GM12865 (cell line): Measurements from ENCODE around the gene UBE2J2.

ENCODE experiments used
- DNase-seq: peaks from one replicate; pipeline ENCODE4 v3.0.0; 2010; ENCODE audit warnings: low read depth
- H3K4me3 ChIP-seq: 2 replicates; pipeline ENCODE4 v1.5.1; 2011; ENCODE audit warnings: mild to moderate bottlenecking, low read depth, low read length, control low read depth
- TF ChIP-seq, protein P1 (sequence below): IDR thresholded peaks from 2 replicates; pipeline ENCODE4 v1.5.1; 2011; ENCODE audit warnings: low read length, control low read depth, low read depth, inconsistent platforms; ENCODE audit not compliant: insufficient read depth; ENCODE audit errors: missing control alignments

Gene UBE2J2

DNA sequence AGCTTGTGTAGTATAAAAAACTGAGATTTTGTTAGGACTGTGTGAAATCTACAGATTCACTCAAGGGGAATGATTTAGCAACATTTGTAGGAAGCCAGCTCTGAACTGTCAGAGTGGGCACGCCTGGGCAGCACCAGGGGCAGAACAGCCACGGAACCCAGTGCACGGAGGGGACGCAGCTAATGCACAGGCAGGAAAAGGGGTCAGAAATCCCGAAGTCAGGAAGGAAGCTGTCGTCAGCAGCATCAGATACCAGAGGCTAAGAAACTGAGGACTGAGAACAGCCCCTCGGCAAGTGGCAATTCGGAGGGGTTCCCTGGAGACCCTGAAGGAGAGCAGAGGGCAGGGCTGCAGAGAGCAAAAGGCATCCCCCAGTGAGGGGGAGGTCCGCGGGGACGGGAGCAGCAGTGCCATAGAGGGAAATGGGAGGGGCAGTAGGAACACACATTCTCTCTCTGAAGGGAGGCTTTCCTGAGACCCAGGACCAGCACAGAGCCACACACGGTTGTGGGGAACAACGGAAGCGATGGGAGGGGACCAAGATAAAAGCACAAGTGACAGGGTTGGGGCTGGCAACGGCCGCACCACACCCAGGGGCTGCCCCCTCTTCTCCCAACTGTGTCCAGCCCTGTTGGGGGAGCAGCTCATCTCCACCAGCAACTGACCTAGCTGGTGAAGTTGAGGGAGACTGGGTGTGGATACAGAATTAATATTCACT lies 12.7 kb downstream of the UBE2J2 start:
- TF ChIP-seq, protein P1, sequence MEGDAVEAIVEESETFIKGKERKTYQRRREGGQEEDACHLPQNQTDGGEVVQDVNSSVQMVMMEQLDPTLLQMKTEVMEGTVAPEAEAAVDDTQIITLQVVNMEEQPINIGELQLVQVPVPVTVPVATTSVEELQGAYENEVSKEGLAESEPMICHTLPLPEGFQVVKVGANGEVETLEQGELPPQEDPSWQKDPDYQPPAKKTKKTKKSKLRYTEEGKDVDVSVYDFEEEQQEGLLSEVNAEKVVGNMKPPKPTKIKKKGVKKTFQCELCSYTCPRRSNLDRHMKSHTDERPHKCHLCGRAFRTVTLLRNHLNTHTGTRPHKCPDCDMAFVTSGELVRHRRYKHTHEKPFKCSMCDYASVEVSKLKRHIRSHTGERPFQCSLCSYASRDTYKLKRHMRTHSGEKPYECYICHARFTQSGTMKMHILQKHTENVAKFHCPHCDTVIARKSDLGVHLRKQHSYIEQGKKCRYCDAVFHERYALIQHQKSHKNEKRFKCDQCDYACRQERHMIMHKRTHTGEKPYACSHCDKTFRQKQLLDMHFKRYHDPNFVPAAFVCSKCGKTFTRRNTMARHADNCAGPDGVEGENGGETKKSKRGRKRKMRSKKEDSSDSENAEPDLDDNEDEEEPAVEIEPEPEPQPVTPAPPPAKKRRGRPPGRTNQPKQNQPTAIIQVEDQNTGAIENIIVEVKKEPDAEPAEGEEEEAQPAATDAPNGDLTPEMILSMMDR, result no peak
- no peak overlapping the region for H3K4me3 ChIP-seq
- DNase-seq, result no peak

DNA sequence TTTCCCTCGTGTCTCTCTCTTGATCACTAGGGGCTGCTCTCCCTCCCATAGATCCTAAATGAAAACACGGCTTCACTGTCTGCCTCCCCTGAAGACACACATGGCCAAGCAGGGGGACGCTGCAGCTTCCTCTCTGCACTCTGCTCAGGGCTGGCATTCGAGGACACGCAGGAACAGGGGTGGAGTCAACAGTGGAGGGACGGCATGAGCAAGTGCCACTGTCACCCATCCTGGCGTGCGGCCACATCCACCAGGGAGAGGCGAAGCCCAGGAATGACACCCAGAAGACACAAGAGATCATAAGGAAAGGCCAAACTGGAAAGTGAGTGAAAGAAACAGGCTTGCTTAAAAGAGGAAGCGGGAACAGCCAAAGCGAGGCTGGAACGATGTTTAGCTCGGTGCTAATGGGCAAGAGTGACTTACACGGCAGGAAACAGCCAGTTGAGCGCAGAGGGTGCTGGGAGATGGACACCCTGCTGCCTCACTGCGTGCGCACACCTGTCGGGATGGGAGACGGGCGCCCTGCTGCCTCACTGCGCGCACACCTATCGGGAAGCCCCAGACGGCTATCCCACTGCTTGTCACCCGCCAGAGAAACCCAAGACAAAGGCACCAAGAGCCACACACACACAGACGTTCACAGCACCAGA lies 13.6 kb downstream of the UBE2J2 start:
- TF ChIP-seq, protein P1, result no peak
- DNase-seq, result no peak
- H3K4me3 ChIP-seq, result no peak overlapping the region

DNA sequence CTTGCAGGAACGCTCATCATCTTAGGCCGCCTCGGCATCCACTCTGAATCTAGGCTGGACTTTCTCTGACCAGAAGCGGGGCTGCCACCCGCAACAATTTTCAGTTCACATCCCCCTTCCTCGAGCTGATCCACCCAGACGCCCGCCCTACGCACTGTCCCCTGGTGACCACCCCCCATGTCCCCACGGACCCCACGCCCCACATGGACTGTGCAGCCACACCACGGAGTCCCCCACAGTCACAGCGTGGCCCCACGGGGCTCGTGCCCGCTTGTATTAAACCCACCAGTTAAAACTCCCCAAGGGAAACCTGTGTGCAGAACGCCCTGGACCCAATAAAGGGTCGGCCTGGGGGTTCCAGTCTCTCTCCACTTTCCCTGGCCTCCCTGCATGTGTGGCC lies 14.1 kb downstream of the UBE2J2 start:
- TF ChIP-seq, protein P1, result no peak

DNA sequence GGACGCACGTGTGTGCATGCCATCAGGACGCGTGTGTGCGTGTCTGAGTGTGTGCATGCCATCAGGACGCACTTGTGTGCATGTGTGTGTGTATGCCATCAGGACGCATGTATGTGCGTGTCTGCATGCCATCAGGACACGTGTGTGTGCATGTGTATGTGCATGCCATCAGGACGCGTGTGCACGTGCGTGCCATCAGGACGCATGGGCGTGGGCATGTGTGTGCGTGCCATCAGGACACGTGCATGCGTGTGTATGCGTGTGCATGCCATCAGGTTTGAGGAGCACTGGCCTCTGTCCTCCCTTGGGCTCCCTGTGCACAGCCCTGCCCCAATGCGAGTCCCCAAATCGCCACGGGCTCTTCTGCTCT lies 14.6 kb downstream of the UBE2J2 start:
- no peak overlapping the region for H3K4me3 ChIP-seq
- DNase-seq, result no peak
- TF ChIP-seq, protein P1, result no peak

More for the DNA sequence above, 14.1 kb downstream of the UBE2J2 start:
- DNase-seq, result no peak
- no peak overlapping the region for H3K4me3 ChIP-seq

DNA sequence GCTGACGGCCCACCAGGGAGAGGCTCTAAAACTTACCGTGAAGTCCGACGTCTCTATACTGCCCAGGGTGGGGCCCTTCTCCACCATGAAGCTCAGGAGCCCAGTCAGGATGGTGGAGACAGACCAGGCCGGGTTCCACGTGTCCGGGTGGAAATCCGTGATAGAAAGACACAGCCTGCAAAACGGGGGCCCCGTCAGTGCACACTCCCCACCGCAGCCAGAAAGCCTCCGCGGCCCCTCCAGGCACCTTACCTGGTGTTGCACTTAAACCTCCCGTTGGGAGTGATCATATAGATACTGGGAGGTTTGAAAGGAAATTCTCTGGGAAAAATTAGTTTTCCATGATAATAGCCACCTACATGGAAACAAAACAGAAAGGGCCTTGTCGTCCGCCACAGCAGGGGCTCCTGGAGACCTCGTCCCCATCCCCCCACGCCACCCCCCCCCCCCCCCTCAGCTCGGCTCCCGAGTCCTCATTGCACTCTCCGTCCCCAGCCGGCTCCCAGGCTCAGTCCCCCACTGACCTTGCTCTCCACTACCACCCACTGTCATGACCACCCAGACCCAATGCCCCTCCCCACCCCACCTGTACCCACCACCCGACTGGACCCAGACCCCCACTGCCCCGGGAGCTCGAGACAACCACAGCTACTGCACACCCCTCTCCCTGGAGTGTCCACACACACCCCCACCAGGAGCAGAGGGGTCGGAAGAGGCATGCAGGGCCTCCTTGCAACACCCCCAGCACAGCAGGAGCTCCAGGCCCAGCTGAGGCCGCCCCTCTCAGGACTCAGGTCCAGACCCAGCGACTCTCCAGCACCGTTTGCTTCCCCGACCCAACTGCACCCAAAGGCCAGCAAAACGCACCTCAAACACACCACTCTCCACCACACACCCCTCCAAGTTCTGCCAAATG lies 16.4 kb downstream of the UBE2J2 start:
- H3K4me3 ChIP-seq, result no peak overlapping the region
- TF ChIP-seq, protein P1, result no peak
- no peak for DNase-seq

DNA sequence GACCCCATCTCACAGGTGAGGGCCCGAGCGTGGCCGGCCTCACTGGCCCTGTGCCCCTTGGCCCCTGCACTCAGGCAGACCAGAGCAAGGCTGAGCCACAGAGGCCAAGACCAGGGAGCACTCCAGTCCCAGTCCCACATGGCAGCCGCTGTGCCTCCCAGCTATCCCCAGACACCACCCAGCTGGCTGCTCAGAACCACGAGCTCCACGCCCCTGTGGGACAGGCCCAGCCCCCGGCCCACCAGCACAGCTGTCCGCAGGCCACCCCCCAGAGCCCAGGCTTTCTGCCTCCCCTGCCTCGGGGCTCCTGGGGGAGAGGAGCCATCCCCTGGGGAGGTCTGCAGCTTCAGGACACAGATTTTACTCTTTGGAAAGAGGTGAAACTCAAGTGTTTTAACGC lies 18.0 kb downstream of the UBE2J2 start:
- no peak for DNase-seq
- H3K4me3 ChIP-seq, result no peak overlapping the region
- TF ChIP-seq, protein P1, result no peak
